ENCODE results near the gene ABCC11.

The ABCC11 gene

DNA sequence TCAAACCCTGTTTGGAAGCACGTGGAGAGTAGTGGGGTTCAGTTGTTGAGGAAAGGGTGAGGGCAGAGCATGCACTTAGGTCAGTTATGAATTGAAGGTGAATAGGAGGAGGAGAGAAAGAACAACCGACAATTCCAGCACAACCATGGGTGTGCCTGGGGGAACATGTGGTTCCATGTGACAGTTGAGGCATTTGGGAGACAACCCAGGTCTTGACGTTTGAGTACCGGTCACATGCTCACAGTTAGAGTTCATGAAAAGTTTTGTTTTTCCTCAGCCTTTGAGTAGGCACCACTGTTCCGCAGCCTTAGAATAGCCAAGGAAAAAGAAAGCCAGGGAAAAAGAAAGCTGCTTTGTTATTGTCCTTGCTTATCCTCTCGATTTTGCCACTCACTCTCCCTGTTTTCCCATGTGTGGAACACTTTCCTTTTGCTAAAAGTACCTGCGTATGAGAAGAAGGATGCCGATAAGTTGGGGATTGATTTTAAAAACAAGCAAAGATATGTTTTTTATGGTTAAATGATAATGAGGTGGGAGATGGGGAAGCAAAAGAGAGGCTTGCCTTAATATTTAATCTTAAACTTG is 25.6 kb upstream of the ABCC11 start:
- H3K4me3 ChIP-seq (ENCODE audit: low read length): no peak overlapping the region
- no peak for DNase-seq (ENCODE audit: low read depth)
- no peak for TF ChIP-seq CTCF (IDR thresholded peaks at IDR 0.05; ENCODE audit: insufficient read depth, low read depth, low read length, missing control alignments)

- no peak overlapping the region for H3K4me3 ChIP-seq (ENCODE audit: low read length)
- no peak for DNase-seq (ENCODE audit: low read depth)
- TF ChIP-seq CTCF (IDR thresholded peaks at IDR 0.05; ENCODE audit: insufficient read depth, low read depth, low read length, missing control alignments): no peak
Observed at GRCh38 chr16:48271728-48272127, 24.4 kb upstream of the ABCC11 start.

- no peak for DNase-seq (ENCODE audit: low read depth)
- no peak for TF ChIP-seq CTCF (IDR thresholded peaks at IDR 0.05; ENCODE audit: insufficient read depth, low read depth, low read length, missing control alignments)
- H3K4me3 ChIP-seq (ENCODE audit: low read length): no peak overlapping the region
Observed at GRCh38 chr16:48269011-48269410, 21.7 kb upstream of the ABCC11 start.

GRCh38 chr16:48262631-48263030 is 15.3 kb upstream of the ABCC11 start:
- no peak overlapping the region for H3K4me3 ChIP-seq (ENCODE audit: low read length)
- DNase-seq (ENCODE audit: low read depth): no peak
- TF ChIP-seq CTCF (IDR thresholded peaks at IDR 0.05; ENCODE audit: insufficient read depth, low read depth, low read length, missing control alignments): no peak

GRCh38 chr16:48261569-48261968 is 14.2 kb upstream of the ABCC11 start:
- no peak for DNase-seq (ENCODE audit: low read depth)
- H3K4me3 ChIP-seq (ENCODE audit: low read length): no peak overlapping the region
- no peak for TF ChIP-seq CTCF (IDR thresholded peaks at IDR 0.05; ENCODE audit: insufficient read depth, low read depth, low read length, missing control alignments)

- no peak overlapping the region for H3K4me3 ChIP-seq (ENCODE audit: low read length)
- no peak for TF ChIP-seq CTCF (IDR thresholded peaks at IDR 0.05; ENCODE audit: insufficient read depth, low read depth, low read length, missing control alignments)
Observed at GRCh38 chr16:48256579-48257177, 9.3 kb upstream of the ABCC11 start.

DNA sequence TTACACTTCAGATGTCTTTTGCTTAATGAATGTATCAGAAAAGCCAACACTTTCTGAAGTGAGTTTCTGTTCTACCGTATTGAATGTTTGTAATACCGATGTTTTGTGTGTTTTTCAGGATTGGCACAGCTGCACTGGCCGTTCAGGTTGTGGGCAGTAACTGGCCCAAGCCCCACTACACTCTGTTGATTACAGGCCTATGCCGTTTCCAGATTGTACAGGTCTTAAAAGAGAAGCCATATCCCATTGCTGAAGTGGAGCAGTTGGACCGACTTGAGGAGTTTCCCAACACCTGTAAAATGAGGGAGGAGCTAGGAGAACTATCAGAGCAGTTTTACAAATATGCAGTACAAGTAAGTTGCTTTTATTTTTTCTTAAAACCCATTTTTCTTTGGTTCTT is 4.7 kb upstream of the ABCC11 start:
- no peak overlapping the region for H3K4me3 ChIP-seq (ENCODE audit: low read length)
- DNase-seq (ENCODE audit: low read depth): no peak
- TF ChIP-seq CTCF (IDR thresholded peaks at IDR 0.05; ENCODE audit: insufficient read depth, low read depth, low read length, missing control alignments): no peak

More at GRCh38 chr16:48256579-48257177, 9.3 kb upstream of the ABCC11 start:
- DNase-seq (ENCODE audit: low read depth): no peak
